Activated T-helper 2 cell treated with anti-CD3 and anti-CD28 coated beads, Interferon-gamma antibody, Interleukin-2, Interleukin-4, amounts not matched to agents 10 μg/mL and 5 μg/mL and 100 μg/mL, durations not matched to agents 14 hours and 24 hours and 36 hours (primary cell): Measurements from ENCODE around the gene TLE3. TPM values are rescaled to one million over a fixed set of nuclear protein-coding genes. Genes with fewer than 3 reads are reported as not detected.

ENCODE experiments used
- DNase-seq: peaks from one replicate; pipeline ENCODE4 v3.0.0; 2021; ENCODE audit warnings: low spot score
- H3K27ac Mint-ChIP-seq: one replicate; pipeline ENCODE4 v1.8.0; 2021; ENCODE audit warnings: mixed read lengths
- H3K27me3 Mint-ChIP-seq: one replicate; pipeline ENCODE4 v1.8.0; 2021; ENCODE audit warnings: low read depth, mixed read lengths
- H3K36me3 Mint-ChIP-seq: one replicate; pipeline ENCODE4 v1.8.0; 2021; ENCODE audit warnings: low read depth, mixed read lengths
- H3K4me1 Mint-ChIP-seq: one replicate; pipeline ENCODE4 v1.8.0; 2021; ENCODE audit warnings: low read depth, mixed read lengths
- H3K4me3 Mint-ChIP-seq: one replicate; pipeline ENCODE4 v1.8.0; 2021; ENCODE audit warnings: low read depth, mild to moderate bottlenecking, moderate library complexity, mixed read lengths
- H3K9me3 Mint-ChIP-seq: one replicate; pipeline ENCODE4 v1.8.0; 2021; ENCODE audit warnings: mixed read lengths
- intact Hi-C: fragments of 100-400 bp; cut with micrococcal nuclease; formaldehyde crosslinking; loops from one replicate; pipeline ENCODE4 v1.15.1; 2023
- total RNA-seq: library from RNA; stranded (reverse); gene quantifications from 2 replicates; pipeline ENCODE4 v1.2.3, GENCODE V29; 2022

TLE3 gene
- total RNA-seq, 1 donor from 2014 or later, result 102 TPM

DNA sequence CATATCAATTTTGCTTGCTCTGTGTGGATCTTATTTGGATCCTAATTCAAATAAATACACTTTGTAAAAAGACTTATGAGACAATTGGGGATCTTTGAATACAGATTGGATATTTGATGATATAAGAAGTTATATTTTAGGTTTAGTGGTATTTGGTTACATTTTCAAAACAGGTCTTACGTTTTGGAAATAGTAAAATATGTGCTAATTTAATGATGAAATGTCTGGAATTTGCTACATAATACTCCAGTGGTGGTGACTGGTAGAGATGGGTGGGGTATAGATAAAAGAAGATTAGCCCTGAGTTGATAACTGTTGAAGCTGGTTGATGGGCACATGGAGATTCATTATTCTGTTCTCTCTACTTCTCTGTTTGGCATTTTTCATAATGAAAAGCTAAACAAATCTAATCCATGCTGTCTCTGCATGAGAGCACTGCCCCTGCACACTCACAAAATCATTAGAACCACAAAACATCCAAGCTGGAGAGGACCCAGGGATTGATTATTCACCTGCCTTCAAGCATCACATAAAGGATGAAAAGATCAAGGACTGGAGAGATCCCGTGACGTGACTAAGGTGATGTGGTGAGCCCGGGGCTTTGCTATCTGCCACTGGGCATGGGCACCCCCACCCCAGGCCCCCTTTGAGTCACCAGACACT is 58.9 kb downstream of the TLE3 start:
- intact Hi-C loops, result no loop called here
- Mint-ChIP-seq H3K4me3 (no peak overlapping the region), H3K9me3 (no peaks in the 10 kb centered on the region), H3K4me1 (no peaks in the 10 kb centered on the region), H3K27me3 (peaks cover 12% of the 10 kb centered on the region), H3K27ac (no peak overlapping the region), H3K36me3 (peaks cover 3% of the 10 kb centered on the region)
- no peak for DNase-seq

GRCh38 chr15:70037292-70037640 is 60.5 kb downstream of the TLE3 start:
- Mint-ChIP-seq H3K27ac (no peak overlapping the region), H3K4me1 (no peaks in the 10 kb centered on the region), H3K27me3 (peaks cover 12% of the 10 kb centered on the region), H3K9me3 (no peaks in the 10 kb centered on the region), H3K4me3 (no peak overlapping the region), H3K36me3 (no peaks in the 10 kb centered on the region)
- DNase-seq, result no peak
- intact Hi-C loops, result no loop called here

DNA sequence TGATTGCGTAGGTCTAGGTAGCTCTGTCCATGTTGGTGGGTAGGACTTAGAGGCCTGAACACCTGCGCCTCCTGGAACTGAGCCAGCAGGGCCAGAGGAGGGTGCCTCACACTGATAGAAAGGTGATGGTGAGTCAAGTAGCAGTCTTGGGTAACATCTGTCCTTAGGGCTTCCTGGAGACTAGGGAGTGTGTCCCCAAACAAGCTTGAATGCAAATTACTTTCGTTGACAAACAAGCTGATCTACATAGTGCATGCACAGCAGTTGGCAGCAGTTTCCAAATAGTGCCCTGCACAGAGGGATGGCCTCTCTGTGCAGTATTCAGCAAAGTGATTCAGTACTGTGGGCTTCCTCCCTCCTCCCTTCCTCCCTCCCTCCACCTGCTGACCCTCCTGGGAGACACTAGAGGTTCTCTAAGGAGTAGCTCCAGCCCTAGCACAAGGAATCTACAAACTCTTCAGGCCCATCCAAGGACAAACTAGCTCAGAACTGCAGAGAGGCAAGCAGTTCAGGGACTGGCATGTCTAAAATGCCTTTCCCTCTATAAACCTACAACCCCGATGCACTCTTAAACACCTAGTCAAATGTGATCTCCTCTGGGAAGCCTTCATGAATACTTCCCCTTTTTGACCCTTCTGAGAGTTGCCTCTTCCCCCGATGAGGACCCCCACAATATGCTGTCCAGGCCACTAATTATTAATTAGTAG is 61.0 kb downstream of the TLE3 start:
- DNase-seq, result no peak
- Mint-ChIP-seq H3K4me3 (no peak overlapping the region), H3K27ac (no peak overlapping the region), H3K4me1 (no peaks in the 10 kb centered on the region), H3K27me3 (peaks cover 12% of the 10 kb centered on the region), H3K36me3 (no peaks in the 10 kb centered on the region), H3K9me3 (no peaks in the 10 kb centered on the region)
- intact Hi-C loops, result no loop called here

DNA sequence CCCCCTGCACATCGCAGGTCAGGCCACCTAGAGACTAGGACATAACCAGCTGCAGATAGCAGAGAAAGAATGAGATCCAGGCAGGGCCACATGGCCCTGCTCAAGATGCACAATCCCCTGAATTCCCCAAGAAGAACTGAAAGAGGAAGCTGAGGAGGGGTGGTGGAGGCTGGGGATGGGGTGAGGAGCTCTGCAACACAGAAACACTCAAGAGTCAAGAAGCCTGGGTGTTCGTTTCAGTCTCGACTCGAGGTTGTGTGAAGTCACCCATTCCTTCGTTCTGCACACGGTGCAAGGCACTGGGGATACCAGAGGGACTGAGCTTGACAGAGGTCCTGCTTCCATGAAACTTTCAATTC is 62.0 kb downstream of the TLE3 start:
- intact Hi-C loops, result no loop called here

GRCh38 chr15:70035051-70035718 is 62.5 kb downstream of the TLE3 start:
- DNase-seq, result no peak
- Mint-ChIP-seq H3K9me3 (no peaks in the 10 kb centered on the region), H3K27me3 (peaks cover 8% of the 10 kb centered on the region), H3K27ac (no peak overlapping the region), H3K36me3 (no peaks in the 10 kb centered on the region), H3K4me1 (no peaks in the 10 kb centered on the region), H3K4me3 (no peak overlapping the region)
- intact Hi-C loops, result no loop called here

More for the DNA sequence above, 62.0 kb downstream of the TLE3 start:
- peaks cover 11% of the 10 kb centered on the region for H3K27me3 Mint-ChIP-seq
- no peaks in the 10 kb centered on the region for H3K9me3 Mint-ChIP-seq
- H3K4me3 Mint-ChIP-seq, result no peak overlapping the region
- no peak overlapping the region for H3K27ac Mint-ChIP-seq
- H3K4me1 Mint-ChIP-seq, result no peaks in the 10 kb centered on the region
- no peak for DNase-seq
- H3K36me3 Mint-ChIP-seq, result no peaks in the 10 kb centered on the region

GRCh38 chr15:70034596-70034995 is 63.1 kb downstream of the TLE3 start:
- no peak for DNase-seq
- peaks cover 8% of the 10 kb centered on the region for H3K27me3 Mint-ChIP-seq
- intact Hi-C loops, result no loop called here
- H3K27ac Mint-ChIP-seq, result no peak overlapping the region
- no peaks in the 10 kb centered on the region for H3K36me3 Mint-ChIP-seq
- no peaks in the 10 kb centered on the region for H3K4me1 Mint-ChIP-seq
- H3K4me3 Mint-ChIP-seq, result no peak overlapping the region
- no peaks in the 10 kb centered on the region for H3K9me3 Mint-ChIP-seq

DNA sequence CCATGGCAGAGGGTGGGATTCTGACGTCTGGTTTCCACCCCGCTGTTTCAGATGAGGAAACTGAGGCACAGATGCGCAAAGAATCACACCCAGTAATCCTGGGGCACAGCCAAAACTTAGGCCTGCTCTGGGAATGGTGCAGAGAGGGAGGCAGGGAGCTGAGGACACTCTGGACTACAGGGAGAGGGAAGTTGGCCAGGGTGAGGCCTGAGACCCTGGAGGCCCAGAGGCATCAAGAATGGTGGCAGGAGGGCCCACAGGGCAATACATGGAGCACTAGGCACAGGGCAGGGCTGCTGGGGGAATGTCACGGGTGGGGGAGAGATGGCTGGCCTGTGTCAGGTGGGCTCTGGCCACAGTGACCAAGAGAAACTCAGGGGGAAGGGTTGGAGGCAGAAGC is 63.6 kb downstream of the TLE3 start:
- no peaks in the 10 kb centered on the region for H3K36me3 Mint-ChIP-seq
- no peak overlapping the region for H3K27ac Mint-ChIP-seq
- intact Hi-C loops, result no loop called here
- no peak overlapping the region for H3K4me3 Mint-ChIP-seq
- DNase-seq, result no peak
- peaks cover 6% of the 10 kb centered on the region for H3K27me3 Mint-ChIP-seq
- no peaks in the 10 kb centered on the region for H3K9me3 Mint-ChIP-seq
- no peaks in the 10 kb centered on the region for H3K4me1 Mint-ChIP-seq

DNA sequence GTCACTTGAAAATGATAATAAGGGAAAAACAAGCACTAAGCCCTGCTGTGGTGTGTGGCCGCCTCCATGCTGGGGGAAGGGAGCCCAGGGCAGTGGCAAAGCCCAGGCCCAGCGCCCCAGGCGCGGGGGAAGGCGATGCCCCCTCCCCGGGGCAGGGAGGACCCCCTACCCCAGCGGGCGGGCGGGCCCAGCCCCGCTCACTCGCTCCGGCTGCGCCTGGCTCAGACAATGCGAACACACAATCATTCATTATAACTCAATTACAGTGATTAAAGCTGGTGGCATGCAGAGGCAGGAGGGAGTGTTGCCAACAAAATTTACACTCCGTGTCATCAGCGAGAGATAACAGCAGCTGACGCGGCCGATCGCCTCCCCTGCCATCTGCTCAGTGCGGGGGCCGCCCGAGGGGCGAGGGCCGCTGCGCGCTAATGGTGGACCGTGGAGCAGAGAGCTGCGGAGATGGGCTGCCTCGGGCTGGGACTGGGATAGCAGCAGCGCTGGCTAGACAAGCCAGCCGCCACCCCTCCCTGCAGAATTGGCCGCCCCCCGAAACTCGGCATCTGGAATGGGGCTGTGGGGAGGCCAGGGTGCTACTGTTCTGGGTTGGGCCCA is 64.1 kb downstream of the TLE3 start:
- intact Hi-C loops, result no loop called here
- Mint-ChIP-seq H3K27ac (no peak overlapping the region), H3K4me1 (no peaks in the 10 kb centered on the region), H3K9me3 (no peaks in the 10 kb centered on the region), H3K4me3 (no peak overlapping the region), H3K36me3 (no peaks in the 10 kb centered on the region), H3K27me3 (peaks cover 3% of the 10 kb centered on the region)
- DNase-seq, result no peak

GRCh38 chr15:70033109-70033508 is 64.6 kb downstream of the TLE3 start:
- no peak overlapping the region for H3K4me3 Mint-ChIP-seq
- DNase-seq, result no peak
- no peaks in the 10 kb centered on the region for H3K27me3 Mint-ChIP-seq
- no peaks in the 10 kb centered on the region for H3K4me1 Mint-ChIP-seq
- intact Hi-C loops, result no loop called here
- no peak overlapping the region for H3K27ac Mint-ChIP-seq
- H3K36me3 Mint-ChIP-seq, result no peaks in the 10 kb centered on the region
- H3K9me3 Mint-ChIP-seq, result no peaks in the 10 kb centered on the region

- intact Hi-C loops, result no loop called here
Observed at GRCh38 chr15:70032509-70032908, 65.2 kb downstream of the TLE3 start.

GRCh38 chr15:70031713-70032112 is 66.0 kb downstream of the TLE3 start:
- no peak for DNase-seq
- Mint-ChIP-seq H3K36me3 (no peaks in the 10 kb centered on the region), H3K4me1 (no peaks in the 10 kb centered on the region), H3K9me3 (no peaks in the 10 kb centered on the region), H3K27me3 (peaks cover 6% of the 10 kb centered on the region), H3K27ac (no peak overlapping the region), H3K4me3 (no peak overlapping the region)
- intact Hi-C loops, result no loop called here

More at GRCh38 chr15:70032509-70032908, 65.2 kb downstream of the TLE3 start:
- Mint-ChIP-seq H3K4me1 (no peaks in the 10 kb centered on the region), H3K9me3 (no peaks in the 10 kb centered on the region), H3K27me3 (peaks cover 4% of the 10 kb centered on the region), H3K27ac (no peak overlapping the region), H3K4me3 (no peak overlapping the region), H3K36me3 (no peaks in the 10 kb centered on the region)
- no peak for DNase-seq

DNA sequence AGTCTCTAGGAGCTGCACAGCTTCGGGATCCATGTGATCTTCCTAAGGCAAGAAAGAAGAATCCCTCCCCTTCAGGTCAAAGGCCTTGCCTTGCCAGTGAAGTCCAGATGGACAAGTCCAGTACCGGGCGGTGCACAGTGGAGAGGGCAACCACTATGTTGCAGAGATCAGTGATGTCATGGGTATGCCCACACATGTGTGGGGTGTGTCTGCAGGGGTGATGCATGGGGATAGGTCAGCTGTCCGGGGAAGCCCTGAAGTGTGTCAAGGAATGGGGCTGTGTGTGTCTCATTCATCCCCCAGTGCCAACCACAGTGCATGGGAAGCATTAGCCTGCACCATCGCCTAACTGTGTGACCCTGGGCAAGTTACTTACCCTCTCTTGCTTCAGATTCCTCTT is 66.5 kb downstream of the TLE3 start:
- no peaks in the 10 kb centered on the region for H3K4me1 Mint-ChIP-seq
- no peak for DNase-seq
- peaks cover 10% of the 10 kb centered on the region for H3K27me3 Mint-ChIP-seq
- H3K4me3 Mint-ChIP-seq, result no peak overlapping the region
- no peak overlapping the region for H3K27ac Mint-ChIP-seq
- H3K9me3 Mint-ChIP-seq, result no peaks in the 10 kb centered on the region
- H3K36me3 Mint-ChIP-seq, result no peaks in the 10 kb centered on the region
- intact Hi-C loops, result no loop called here

- no peaks in the 10 kb centered on the region for H3K36me3 Mint-ChIP-seq
- H3K4me3 Mint-ChIP-seq, result no peak overlapping the region
- DNase-seq, result no peak
- intact Hi-C loops, result no loop called here
- H3K27ac Mint-ChIP-seq, result no peak overlapping the region
- no peaks in the 10 kb centered on the region for H3K4me1 Mint-ChIP-seq
- no peaks in the 10 kb centered on the region for H3K9me3 Mint-ChIP-seq
- H3K27me3 Mint-ChIP-seq, result peaks cover 11% of the 10 kb centered on the region
Observed at GRCh38 chr15:70030851-70031250, 66.9 kb downstream of the TLE3 start.
